Peyer's patch (tissue), 4 donors: ENCODE measurements around the gene TNFRSF18.

Experiments used
- CTCF ChIP-seq, 6 experiments: fragments of 450-650 bp in 4 of 6; fragments of 200-600 bp in 2 of 6; sonication (generic) in 1 of 6; IDR thresholded peaks; one replicate each; pipeline ENCODE4 v1.5.1; 2017 to 2019; ENCODE audit warnings: antibody characterized with exemption in 6 of 6, mild to moderate bottlenecking in 3 of 6, moderate library complexity in 1 of 6
- POLR2A ChIP-seq, 2 donors: fragments of 450-650 bp; IDR thresholded peaks; one replicate each; pipeline ENCODE4 v1.5.1; 2017; ENCODE audit warnings: antibody characterized with exemption in 2 of 2, mild to moderate bottlenecking in 2 of 2, moderate library complexity in 2 of 2

GRCh38 chr1:1238702-1239178 lies 32.3 kb upstream of the TNFRSF18 start:
- TF ChIP-seq CTCF (IDR thresholded peaks at IDR 0.05) (no peak), POLR2A (IDR thresholded peaks at IDR 0.05) (no peak)
